ENCODE data around the gene LMBR1.
"Not testable (repeated sequence)": the region's sequence is repeated elsewhere in the genome, so short reads cannot be mapped to it uniquely, and the experiment has no call there.

LMBR1 gene, protein sequence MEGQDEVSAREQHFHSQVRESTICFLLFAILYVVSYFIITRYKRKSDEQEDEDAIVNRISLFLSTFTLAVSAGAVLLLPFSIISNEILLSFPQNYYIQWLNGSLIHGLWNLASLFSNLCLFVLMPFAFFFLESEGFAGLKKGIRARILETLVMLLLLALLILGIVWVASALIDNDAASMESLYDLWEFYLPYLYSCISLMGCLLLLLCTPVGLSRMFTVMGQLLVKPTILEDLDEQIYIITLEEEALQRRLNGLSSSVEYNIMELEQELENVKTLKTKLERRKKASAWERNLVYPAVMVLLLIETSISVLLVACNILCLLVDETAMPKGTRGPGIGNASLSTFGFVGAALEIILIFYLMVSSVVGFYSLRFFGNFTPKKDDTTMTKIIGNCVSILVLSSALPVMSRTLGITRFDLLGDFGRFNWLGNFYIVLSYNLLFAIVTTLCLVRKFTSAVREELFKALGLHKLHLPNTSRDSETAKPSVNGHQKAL

DNA sequence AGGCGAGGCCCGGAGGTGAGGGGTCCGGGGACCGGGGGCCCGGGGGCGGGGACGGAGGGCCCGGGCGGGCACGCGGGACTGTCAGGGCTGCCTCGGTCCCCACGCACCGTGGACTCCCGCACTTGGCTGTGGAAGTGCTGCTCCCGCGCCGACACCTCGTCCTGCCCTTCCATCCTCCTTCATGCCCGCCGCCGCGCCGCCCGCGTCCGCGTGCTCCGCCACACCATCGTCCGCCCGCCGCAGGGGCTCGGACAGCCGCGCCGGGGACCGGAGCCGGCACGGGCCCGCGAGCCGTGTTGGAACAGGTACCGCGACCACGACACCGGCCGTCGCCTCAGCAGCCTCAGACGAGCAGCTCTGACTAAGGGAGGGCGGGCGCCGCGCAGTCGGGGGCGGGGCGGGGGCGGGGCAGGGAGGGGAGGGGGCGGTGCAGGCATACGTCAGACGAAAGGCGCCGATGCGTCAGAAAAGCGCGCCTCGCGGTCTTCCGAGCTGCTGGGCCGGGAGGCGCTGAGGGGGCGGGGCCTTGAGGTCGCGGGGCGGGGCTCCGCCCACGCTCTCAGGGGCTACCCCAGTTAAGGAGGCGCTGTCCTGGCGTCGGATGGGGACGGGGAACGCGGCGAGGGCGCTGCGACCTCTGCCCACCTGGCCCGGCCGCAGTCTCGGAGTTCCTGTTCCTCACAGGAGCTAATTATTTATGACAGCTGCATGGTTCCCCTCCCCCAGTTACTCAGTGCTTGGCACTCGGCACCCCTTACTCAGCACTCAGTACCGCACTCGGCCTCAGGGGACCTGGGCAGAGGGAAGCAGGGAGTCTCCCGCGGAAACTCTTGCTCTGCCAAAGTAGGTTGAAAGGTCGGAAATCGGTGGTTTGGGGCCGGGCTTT is at the start of gene LMBR1:
Gene LMBR1, minus strand, starts transcription at position 363 of the 886 bp plus-strand sequence. Its CDS starts 190 bp downstream, at position 173.
- DNase-seq (ENCODE audit: low read depth in 2 of 2, low spot score in 1 of 2), result peak; percentile 86 to 91

DNA sequence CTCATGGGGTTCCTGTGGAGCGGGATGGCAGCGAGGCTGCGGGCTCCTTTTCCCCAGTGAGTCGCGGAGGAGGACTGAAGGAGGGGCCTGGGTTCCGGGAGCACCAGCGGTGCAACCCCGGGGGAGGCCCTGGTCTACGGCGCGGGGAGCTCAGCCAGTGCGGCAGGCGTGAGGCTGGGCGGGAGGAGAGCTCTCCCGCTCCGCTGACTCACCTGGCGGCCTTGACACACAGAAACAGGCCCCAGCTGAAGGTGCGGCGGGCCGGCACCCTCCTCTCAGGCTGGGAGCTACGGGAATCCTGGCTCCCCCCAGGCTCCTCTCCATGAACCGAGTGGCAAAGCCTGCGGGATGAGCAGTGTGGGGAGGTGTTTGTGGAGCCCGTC is 49.7 kb upstream of the LMBR1 start:
- DNase-seq (ENCODE audit: low read depth in 2 of 2, low spot score in 1 of 2), result no peak

DNA sequence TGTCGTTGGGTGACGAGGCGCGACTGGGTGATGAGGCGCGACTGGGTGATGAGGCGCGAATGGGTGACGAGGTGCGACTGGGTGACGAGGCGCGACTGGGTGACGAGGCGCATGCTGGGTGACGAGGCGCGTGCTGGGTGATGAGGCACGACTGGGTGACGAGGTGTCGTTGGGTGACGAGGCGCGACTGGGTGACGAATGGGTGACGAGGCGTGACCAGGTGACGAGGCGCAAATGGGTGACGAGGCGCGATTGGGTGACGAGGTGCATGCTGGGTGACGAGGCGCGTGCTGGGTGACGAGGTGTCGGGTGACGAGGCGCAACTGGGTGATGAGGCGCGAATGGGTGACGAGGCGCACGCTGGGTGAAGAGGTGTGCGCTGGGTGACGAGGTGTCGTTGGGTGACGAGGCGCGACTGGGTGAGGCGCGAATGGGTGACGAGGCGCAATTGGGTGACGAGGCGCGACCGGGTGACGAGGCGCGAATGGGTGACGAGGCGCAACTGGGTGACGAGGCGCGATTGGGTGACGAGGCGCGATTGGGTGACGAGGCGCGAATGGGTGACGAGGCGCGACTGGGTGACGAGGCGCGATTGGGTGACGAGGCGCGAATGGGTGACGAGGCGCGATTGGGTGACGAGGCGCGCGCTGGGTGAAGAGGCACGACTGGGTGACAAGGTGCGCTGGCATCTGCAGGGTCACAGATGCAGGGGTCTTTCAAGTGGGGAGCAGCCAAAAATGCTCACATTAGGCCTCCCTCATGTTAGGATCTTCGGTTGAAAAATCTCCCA is 48.6 kb upstream of the LMBR1 start:
- DNase-seq (ENCODE audit: low read depth in 2 of 2, low spot score in 1 of 2), result no peak

DNA sequence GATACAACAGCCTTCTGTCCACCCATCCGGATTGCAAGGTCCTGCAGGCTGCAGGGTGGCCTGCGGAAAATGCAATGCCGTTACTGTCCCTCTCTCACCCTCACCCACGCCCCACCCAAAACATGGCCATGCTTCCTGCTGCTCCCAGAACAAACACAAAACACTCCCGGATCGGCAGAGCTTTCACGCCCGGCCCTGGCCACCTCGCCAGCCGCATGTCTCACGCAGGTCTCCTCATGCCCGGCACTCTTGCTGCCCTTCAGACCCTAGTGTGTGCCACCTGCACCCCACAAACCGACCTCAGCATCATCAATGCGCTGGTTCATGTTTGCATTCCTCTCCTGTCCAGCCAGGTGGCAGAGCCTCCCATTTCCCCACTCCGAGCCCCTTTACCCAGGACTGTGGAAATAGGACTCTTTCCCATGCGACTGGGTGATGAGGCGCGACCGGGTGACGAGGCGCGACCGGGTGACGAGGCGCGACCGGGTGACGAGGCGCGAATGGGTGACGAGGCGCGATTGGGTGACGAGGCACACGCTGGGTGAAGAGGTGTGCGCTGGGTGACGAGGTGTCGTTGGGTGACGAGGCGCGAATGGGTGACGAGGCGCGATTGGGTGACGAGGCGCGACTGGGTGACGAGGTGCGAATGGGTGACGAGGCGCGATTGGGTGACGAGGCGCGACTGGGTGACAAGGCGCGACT is 47.6 kb upstream of the LMBR1 start:
- DNase-seq (ENCODE audit: low read depth in 2 of 2, low spot score in 1 of 2), result no peak

DNA sequence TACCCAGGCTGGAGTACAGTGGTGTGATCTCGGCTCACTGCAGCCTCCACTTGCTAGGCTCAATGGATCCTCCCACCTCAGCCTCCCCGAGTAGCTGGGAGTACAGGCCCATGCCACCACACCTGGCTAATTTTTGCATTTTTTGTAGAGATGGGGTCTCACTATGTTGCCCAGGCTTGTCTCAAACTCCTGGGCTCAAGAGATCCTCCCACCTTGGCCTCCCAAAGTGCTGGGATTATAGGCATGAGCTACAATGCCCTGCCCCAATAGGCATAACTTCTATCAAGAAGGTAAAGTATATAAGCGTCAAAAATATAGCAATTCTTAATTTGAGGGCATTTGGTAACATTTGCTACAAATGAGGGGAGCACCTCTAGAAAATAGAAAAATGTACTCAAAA is 43.8 kb upstream of the LMBR1 start:
- DNase-seq (ENCODE audit: low read depth in 2 of 2, low spot score in 1 of 2), result not testable (repeated sequence)

DNA sequence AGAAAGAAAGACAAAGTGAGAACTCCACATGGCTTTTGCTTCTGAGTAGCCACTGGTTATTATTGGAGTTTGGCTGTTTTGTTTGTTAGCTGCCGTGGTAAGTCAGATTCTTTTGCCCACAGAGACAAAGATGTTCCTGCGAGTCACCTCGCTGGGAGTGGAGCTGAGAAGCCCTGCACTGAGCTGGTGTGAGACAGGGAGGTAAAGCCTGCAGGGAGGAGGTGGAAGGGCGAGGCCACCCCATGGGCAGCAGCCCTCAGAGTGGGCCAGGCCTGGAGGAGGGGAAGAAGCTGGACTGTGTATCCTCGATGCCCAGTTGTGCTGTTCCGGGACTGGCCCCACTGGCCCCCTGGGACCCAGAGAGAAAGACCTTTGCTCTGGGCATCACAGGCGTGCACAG is 42.3 kb upstream of the LMBR1 start:
- DNase-seq (ENCODE audit: low read depth in 2 of 2, low spot score in 1 of 2), result no peak

DNA sequence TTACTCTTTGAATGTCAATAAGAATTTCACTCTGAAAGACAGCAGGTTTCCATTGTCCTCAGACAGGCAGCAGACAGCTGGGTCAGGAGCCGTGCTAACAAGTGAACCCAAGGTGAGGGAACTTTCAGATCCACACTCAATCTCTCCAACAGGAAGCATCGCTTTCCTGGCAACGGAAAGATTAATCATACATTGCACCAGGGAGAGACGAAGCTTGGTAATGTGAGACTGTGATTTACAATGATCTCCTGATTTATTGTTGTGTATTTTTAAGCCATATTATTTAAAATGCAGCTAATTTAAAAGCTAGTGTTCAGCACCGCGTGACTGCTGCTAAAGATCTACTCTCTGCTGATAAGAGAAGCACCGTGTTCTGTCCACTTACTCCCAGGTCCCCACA is 39.0 kb upstream of the LMBR1 start:
- no peak for DNase-seq (ENCODE audit: low read depth in 2 of 2, low spot score in 1 of 2)

DNA sequence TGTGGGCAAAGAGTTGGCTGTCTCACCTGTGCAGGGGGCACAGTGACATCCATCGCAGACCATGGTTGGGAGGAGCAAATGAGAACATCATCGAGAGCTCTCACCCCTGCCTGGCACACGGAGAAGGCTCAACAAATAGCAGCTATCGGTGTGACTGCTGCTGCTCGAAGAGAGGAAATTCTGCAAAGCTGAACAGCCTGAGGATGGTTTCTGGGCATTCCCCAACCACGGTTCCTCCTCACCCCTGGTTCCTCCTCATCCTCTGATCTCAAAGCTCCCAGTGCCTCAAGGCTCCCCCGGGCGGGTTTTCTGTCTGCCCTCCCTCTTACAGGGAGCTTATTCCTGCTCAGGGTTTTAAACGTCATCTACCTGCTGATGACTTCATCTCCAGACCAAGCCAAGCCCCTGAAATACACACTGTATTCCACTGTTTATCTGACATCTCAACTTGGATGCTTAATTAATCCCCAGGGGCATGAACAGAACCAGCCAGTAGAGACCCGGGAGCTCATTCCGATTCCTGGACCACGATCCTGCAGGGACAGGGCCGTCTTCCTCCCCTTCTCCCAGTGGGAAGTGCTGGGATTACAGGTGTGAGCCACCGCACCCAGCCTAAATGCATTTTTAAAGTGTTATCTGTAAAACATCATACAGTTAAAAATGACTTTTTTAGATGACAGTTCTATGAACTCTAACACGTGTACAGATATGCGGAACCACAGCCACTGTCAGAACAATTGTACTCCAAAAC is 37.0 kb upstream of the LMBR1 start:
- no peak for DNase-seq (ENCODE audit: low read depth in 2 of 2, low spot score in 1 of 2)

DNA sequence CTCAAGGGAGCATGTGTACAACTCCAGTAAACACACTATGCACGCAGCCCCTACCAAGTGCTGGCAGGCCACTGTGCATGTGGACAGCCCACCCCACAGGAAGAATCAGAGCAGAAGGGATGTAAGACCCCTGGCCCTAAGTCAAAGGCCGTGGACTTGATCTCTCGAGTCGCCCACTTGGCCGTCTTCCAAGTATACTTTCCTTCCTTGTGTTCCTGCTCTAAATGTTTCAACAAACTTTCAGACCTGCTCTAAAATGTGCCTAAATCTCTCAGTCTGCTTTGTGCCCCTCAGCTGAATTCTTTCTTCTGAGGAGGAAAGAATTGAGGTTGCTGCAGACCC is 35.4 kb upstream of the LMBR1 start:
- no peak for DNase-seq (ENCODE audit: low read depth in 2 of 2, low spot score in 1 of 2)

DNA sequence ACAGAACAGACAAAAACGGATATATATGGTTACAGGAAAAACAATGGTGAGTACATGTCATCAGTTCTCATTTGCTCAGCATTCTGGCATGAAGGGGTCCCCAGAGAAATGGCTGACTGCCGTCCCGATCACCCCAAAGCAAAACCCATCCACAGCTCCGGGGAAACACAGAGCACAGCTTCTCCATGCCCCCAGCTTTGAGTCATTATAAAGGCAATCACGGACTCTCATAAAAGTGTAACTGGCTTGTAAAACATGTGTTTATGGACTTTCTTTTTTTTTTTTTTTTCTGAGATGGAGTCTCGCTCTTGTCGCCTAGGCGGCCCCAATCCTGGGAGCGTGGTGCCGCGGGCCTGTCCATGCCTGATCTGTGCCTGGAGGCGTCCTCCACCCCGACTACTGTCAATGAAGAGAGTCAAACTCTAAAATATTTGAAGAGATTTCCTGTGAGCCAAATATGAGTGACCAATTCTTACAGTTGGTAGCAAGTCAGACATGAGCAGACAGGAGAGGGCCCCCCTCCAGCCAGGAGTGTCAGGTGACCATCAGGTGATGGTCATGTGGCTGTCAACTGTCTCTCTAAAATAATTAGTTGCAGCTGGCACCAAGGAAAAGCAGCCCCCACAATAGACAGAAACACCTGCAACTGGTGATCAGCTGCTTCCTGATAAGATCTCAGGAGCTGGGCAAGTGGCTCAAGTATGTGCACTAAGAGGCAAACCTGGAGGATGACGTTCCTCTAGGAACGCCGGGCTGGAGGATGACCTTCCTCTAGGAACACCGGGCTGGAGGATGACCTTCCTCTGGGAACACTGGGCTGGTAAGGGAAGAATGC is 34.8 kb upstream of the LMBR1 start:
- no peak for DNase-seq (ENCODE audit: low read depth in 2 of 2, low spot score in 1 of 2)

DNA sequence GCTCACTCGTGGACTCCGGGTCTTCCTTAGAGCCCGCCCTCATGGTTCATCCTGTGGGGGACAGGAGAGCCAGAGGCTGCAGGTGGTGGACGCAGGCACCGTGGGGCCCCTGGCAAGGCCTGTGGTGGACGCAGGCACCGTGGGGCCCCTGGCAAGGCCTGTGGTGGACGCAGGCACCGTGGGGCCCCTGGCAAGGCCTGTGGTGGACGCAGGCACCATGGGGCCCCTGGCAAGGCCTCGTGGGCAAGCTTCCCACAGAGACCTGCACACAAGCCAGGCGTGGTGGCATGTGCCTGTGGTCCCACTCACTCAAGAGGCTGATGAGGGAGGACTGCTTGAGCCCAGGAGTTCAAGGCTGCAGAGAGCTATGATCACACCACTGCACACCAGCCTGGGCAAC is 32.8 kb upstream of the LMBR1 start:
- DNase-seq (ENCODE audit: low read depth in 2 of 2, low spot score in 1 of 2), result not testable (repeated sequence)

DNA sequence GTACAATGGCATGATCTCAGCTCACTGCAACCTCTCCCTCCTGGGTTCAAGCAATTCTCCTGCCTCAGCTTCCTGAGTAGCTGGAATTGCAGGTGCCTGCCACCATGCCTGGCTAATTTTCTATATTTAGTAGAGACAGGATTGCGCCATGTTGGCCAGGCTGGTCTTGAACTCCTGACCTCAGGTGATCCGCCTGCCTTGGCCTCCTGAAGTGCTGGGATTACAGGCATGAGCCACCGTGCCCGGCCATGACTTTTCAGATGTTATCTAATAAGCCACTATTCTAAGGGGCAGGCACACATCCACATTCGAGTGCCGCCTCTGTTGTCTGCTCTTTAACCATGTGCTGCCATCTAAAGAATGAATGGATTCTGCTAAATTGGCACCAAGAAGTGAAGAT is 29.3 kb upstream of the LMBR1 start:
- not testable (repeated sequence) for DNase-seq (ENCODE audit: low read depth in 2 of 2, low spot score in 1 of 2)

DNA sequence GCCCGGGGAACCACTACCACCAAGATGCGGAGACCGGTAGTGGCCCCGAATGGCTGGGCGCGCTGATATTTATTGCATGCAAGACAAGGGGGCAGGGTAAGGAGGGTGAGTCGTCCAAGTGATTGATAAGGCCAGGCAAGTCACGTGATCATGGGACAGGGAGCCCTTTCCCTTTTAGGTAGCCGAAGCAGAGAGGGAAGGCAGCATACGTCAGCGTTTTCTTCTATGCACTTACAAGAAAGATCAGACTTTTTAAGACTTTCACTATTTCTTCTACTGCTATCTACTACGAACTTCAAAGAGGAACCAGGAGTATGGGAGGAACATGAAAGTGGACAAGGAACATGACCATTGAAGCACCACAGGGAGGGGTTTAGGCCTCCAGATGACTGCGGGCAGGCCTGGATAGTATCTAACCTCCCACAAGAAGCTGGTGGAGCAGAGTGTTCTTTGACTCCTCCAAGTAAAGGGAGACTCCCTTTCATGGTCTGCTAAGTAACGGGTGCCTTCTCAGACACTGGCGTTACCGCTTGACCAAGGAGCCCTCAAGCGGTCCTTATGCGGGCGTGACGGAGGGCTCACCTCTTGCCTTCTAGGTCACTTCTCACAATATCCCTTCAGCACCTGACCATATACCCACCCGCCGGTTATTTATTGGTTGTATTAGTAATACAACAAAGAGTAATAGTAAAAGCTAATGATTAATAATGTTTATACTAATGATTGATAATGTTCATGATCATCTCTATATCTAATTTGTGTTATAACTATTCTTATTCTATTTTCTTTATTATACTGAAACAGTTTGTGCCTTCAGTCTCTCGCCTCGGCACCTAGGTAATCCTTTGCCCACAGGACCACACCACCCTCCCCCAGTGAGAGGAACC is 27.7 kb upstream of the LMBR1 start:
- not testable (repeated sequence) for DNase-seq (ENCODE audit: low read depth in 2 of 2, low spot score in 1 of 2)

DNA sequence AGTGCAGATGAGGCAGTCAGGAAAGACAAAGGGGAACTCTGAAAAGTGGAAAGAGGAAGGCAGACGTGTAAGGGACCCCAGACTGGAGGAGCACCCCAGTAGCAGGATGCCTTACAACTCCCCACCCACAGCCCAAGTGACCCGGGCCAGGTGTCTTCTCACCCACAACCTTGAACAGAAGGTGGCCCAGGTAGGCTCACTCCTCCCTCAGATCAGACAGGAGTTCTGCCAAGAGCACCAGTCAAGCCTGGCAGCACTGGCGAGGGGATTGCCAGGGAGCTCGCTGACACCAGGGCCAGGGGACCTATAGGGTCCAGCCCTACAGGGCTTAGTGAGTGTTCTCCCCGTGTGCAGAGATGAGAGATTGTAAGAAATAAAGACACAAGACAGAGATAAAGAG is 27.1 kb upstream of the LMBR1 start:
- DNase-seq (ENCODE audit: low read depth in 2 of 2, low spot score in 1 of 2), result no peak

DNA sequence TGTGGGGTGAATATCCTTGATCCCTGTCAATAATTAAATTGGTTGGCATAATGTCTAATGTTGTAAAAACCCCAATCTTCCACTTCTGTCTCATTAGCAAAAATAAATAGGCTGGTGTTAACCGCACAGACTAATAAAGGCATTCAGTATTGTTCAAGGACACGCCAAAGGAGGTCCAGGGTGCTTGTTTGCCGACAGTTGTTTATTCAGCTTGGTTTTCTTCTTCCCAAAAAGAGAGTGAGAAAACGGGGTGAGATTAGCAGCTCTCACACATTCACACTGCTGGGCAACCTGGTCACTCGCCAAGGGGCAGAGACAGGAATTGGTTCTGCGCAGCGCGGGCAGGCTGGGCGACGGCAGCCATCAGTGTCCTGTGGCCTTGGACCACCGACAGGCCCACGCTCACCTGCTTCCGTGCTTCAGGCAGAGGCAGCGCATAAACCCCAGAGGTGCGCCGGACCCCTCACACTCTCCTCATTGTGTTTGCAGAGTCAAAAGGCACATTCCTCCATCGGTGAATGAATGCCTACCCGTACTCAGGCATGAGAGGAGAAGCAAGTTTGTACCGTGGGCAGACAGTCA is 26.2 kb upstream of the LMBR1 start:
- no peak for DNase-seq (ENCODE audit: low read depth in 2 of 2, low spot score in 1 of 2)

DNA sequence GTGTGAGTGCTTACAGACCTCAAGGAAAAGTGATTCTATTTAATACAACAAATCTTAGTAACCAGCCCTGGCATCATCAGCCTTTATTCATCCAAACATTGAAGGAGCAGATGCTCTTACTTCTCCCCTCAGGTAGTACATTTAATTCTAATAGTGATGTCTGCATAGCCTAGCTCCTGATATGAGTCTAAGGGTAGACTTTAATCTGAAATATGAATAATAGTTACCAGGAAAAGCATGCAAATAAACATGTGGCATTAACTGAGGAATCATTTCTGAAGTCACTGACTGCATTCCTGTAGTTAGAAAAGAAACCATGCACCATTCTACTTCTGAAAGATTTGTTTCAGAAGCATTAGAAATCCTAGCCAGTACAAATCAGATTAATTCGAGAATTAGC is 25.7 kb upstream of the LMBR1 start:
- DNase-seq (ENCODE audit: low read depth in 2 of 2, low spot score in 1 of 2), result no peak

DNA sequence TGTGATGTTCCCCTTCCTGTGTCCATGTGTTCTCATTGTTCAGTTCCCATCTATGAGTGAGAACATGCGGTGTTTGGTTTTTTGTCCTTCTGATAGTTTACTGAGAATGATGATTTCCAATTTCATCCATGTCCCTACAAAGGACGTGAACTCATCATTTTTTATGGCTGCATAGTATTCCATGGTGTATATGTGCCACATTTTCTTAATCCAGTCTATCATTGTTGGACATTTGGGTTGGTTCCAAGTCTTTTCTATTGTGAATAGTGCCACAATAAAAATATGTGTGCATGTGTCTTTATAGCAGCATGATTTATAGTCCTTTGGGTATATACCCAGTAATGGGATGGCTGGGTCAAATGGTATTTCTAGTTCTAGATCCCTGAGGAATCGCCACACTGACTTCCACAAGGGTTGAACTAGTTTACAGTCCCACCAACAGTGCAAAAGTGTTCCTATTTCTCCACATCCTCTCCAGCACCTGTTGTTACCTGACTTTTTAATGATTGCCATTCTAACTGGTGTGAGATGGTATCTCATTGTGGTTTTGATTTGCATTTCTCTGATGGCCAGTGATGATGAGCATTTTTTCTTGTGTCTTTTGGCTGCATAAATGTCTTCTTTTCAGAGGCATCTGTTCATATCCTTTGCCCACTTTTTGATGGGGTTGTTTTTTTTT is 16.7 kb upstream of the LMBR1 start:
- DNase-seq (ENCODE audit: low read depth in 2 of 2, low spot score in 1 of 2), result not testable (repeated sequence)

Data from stimulated activated CD8-positive, alpha-beta memory T cell treated with anti-CD3 and anti-CD28 coated beads, Interleukin-4, amount 100 ng/mL, for 4 hours (primary cell).